Omental fat pad (tissue), 4 donors: ENCODE data around the gene VPS36. TPM values are rescaled to one million over a fixed set of nuclear protein-coding genes. Genes with fewer than 3 reads are reported as not detected.
A peak's percentile ranks its signal among the peaks of the same experiment; 100 is the strongest.

Experiments used
- ATAC-seq: fragments of 150-250 bp; one replicate; pipeline ENCODE4 v1.9.1; 2016; ENCODE audit warnings: mild to moderate bottlenecking, moderate library complexity; ENCODE audit not compliant: low FRiP score
- DNase-seq: peaks from one replicate; pipeline ENCODE4 v3.0.0-alpha.2; 2019; ENCODE audit warnings: low spot score
- total RNA-seq, 4 donors: library from RNA; depleted of rRNA; stranded (reverse); fragments of >200 nt; gene quantifications; one replicate each; pipeline ENCODE4 v1.1.0, GENCODE V29; 2016
- TF ChIP-seq, protein P1 (sequence below), 3 donors: fragments of 450-650 bp; IDR thresholded peaks; one replicate each; pipeline ENCODE4 v1.5.1; 2016 to 2017; ENCODE audit warnings: antibody characterized with exemption in 3 of 3, mild to moderate bottlenecking in 3 of 3, moderate library complexity in 2 of 3

The VPS36 gene
- total RNA-seq, 4 donors from 2014 or later = 32.2 to 59.4 (median 46.5) TPM

GRCh38 chr13:52459668-52460067 lies 9.2 kb upstream of the VPS36 start:
- no peak for ATAC-seq
- TF ChIP-seq, protein P1, sequence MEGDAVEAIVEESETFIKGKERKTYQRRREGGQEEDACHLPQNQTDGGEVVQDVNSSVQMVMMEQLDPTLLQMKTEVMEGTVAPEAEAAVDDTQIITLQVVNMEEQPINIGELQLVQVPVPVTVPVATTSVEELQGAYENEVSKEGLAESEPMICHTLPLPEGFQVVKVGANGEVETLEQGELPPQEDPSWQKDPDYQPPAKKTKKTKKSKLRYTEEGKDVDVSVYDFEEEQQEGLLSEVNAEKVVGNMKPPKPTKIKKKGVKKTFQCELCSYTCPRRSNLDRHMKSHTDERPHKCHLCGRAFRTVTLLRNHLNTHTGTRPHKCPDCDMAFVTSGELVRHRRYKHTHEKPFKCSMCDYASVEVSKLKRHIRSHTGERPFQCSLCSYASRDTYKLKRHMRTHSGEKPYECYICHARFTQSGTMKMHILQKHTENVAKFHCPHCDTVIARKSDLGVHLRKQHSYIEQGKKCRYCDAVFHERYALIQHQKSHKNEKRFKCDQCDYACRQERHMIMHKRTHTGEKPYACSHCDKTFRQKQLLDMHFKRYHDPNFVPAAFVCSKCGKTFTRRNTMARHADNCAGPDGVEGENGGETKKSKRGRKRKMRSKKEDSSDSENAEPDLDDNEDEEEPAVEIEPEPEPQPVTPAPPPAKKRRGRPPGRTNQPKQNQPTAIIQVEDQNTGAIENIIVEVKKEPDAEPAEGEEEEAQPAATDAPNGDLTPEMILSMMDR (IDR thresholded peaks at IDR 0.05) = no peak
- DNase-seq = no peak

DNA sequence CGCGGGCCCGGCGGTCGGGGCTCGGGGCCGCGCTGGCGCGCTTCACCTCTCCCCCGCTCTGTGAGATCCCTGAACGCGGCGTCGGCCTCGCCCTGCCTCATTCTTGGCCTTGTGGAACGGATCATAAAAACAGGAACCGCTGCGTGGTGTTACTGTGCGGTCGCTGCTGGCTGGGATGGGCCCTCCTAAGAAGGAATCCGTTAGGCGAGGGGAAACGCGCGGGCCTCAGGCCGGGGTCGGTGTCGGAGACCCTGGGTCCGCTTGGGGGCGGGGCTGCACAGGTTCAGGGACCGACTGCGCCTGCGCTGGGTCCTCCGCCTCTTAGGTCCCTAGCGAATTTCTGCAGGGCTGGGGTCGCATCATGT lies 5.2 kb upstream of the VPS36 start:
- peak; percentile 60 for DNase-seq
- peak; percentile 85 for ATAC-seq
- TF ChIP-seq, protein P1 (IDR thresholded peaks at IDR 0.05) = no peak

- ATAC-seq = peak; percentile 94
- peak; percentile 84 for DNase-seq
- TF ChIP-seq, protein P1 (IDR thresholded peaks at IDR 0.05) = no peak
These were observed 4.6 kb upstream of the VPS36 start, which contains the start of gene CKAP2 for GRCh38 chr13:52454820-52455676. Gene CKAP2 (plus strand): TSS chr13:52455478. CDS start chr13:52455557, 79 bp downstream.

DNA sequence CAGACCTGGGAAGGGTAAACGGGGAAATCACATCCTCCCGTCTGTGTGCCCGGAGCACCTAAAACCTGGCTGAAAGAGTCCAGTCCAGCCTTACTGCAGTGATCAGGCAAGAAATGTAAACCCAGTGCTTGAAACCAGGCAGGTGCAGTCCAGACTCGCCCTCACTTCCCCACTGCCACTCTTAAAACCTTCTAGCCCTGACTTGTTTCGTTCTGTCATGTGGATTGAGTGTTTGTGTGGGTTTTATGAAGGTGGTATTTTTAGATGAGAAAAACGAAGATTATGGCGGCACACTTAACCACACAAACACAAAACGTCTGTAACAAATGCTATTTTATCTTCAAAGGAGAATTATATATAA lies 4.0 kb upstream of the VPS36 start:
- DNase-seq = no peak
- ATAC-seq = no peak
- TF ChIP-seq, protein P1 (IDR thresholded peaks at IDR 0.05) = no peak

- TF ChIP-seq, protein P1 (IDR thresholded peaks at IDR 0.05) = no peak
- DNase-seq = no peak
- no peak for ATAC-seq
These were observed 2.0 kb upstream of the VPS36 start for GRCh38 chr13:52452470-52452869.

DNA sequence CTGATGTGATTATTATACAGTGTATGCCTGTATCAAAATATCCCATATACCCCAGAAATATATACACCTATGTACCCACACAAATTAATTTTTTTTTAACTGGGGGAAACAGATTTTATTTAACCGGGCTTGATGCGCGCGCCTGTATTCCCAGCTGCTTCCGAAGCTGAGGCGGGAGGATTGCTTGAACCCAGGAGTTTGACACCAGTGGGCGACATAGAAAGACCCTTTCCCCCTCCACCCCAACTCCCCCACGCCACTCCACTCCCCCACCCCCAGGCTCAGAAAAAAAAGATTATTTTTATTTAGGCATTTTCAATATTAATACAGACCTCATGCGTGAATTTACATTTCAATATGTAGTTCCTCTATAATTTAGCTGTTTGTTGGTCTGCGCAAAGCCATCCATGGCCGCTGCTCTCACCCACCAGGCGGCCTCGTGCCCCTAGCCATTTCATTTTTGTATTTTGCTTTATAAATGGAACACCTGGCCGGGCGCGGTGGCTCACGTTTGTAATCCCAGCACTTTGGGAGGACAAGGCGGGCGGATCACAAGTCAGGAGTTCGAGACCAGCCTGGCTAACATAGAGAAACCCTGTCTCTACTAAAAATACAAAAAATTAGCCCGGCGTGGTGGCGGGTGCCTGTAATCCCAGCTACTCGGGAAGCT lies 836 bp upstream of the VPS36 start:
- ATAC-seq (no peak), DNase-seq (no peak)
- TF ChIP-seq, protein P1 (IDR thresholded peaks at IDR 0.05) = no peak

DNA sequence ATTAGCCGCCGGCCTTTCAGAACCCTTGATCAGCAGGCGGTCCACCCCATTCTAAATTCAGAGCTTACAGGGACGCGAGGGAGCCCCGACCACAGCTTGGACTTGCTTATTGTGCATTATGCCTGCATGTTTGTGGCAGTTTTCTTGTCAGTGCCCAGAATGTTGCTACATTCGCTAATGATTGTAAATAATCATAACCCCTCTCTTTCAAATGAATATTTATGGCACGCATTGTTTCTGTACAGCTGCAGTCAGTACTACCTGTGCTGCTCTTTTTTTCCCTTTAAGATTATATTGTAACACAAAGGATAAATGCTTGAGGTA lies 321 bp upstream of the VPS36 start:
- ATAC-seq = no peak
- TF ChIP-seq, protein P1 (IDR thresholded peaks at IDR 0.05) = no peak
- DNase-seq = no peak
